ENCODE results near the gene SULT4A1.

DNA sequence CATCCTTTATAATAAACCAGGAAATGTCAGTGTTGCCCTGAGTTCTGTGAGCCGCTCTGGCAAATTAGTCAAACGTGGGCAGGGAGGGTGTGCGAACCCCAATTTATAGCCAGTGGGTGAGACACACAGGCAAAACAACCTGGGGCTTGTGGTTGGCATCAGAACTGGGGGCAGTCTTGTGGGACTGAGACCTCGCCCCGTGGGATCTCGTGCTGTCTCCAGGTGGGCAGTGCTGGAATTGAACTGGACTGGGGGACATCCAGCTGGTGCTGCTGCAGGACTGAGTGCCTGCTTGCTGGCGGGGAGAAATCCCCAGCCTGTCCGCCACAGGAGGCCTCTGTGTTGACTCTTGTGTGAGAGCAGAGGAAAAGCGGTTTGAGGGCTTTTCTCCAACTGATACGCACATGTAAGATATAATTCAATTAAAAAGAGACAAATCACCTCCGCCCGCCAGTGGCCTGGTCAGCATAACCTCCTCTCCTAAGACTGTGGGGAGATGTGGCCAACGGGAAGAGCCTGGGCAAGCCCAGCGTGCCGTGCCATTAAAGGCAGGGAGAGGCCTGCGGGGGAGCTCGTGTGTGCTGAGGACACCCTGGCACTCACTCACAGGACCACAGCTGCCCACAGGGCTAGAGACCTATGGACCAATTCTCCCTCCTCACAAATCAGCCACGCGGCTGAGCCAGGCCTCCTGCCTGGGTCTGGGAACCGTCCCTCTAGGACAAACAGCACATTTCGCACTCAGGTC is 18.4 kb downstream of the SULT4A1 start:
- no peak for TF ChIP-seq RCOR1 (IDR thresholded peaks at IDR 0.05; ENCODE audit: low read depth, low read length)
- no peak for TF ChIP-seq ESRRA (IDR thresholded peaks at IDR 0.05; ENCODE audit: borderline replicate concordance, low read length)
- no peak for TF ChIP-seq POLR2A (IDR thresholded peaks at IDR 0.05; ENCODE audit: low read length)
- TF ChIP-seq, protein P1, sequence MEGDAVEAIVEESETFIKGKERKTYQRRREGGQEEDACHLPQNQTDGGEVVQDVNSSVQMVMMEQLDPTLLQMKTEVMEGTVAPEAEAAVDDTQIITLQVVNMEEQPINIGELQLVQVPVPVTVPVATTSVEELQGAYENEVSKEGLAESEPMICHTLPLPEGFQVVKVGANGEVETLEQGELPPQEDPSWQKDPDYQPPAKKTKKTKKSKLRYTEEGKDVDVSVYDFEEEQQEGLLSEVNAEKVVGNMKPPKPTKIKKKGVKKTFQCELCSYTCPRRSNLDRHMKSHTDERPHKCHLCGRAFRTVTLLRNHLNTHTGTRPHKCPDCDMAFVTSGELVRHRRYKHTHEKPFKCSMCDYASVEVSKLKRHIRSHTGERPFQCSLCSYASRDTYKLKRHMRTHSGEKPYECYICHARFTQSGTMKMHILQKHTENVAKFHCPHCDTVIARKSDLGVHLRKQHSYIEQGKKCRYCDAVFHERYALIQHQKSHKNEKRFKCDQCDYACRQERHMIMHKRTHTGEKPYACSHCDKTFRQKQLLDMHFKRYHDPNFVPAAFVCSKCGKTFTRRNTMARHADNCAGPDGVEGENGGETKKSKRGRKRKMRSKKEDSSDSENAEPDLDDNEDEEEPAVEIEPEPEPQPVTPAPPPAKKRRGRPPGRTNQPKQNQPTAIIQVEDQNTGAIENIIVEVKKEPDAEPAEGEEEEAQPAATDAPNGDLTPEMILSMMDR (IDR thresholded peaks at IDR 0.05): no peak
- TF ChIP-seq MAZ (IDR thresholded peaks at IDR 0.05; ENCODE audit: borderline replicate concordance, low read depth, low read length): no peak
- TF ChIP-seq, protein P2, sequence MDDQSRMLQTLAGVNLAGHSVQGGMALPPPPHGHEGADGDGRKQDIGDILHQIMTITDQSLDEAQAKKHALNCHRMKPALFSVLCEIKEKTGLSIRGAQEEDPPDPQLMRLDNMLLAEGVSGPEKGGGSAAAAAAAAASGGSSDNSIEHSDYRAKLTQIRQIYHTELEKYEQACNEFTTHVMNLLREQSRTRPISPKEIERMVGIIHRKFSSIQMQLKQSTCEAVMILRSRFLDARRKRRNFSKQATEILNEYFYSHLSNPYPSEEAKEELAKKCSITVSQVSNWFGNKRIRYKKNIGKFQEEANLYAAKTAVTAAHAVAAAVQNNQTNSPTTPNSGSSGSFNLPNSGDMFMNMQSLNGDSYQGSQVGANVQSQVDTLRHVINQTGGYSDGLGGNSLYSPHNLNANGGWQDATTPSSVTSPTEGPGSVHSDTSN (IDR thresholded peaks at IDR 0.05): no peak
- TF ChIP-seq, protein P3, sequence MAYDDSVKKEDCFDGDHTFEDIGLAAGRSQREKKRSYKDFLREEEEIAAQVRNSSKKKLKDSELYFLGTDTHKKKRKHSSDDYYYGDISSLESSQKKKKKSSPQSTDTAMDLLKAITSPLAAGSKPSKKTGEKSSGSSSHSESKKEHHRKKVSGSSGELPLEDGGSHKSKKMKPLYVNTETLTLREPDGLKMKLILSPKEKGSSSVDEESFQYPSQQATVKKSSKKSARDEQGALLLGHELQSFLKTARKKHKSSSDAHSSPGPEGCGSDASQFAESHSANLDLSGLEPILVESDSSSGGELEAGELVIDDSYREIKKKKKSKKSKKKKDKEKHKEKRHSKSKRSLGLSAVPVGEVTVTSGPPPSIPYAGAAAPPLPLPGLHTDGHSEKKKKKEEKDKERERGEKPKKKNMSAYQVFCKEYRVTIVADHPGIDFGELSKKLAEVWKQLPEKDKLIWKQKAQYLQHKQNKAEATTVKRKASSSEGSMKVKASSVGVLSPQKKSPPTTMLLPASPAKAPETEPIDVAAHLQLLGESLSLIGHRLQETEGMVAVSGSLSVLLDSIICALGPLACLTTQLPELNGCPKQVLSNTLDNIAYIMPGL (CRISPR knock-in tag; IDR thresholded peaks at IDR 0.05; ENCODE audit: borderline replicate concordance): no peak
- TF ChIP-seq, protein P4, sequence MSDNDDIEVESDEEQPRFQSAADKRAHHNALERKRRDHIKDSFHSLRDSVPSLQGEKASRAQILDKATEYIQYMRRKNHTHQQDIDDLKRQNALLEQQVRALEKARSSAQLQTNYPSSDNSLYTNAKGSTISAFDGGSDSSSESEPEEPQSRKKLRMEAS (IDR thresholded peaks at IDR 0.05): no peak
- no peak for TF ChIP-seq JUN (IDR thresholded peaks at IDR 0.05)
- TF ChIP-seq, protein P5, sequence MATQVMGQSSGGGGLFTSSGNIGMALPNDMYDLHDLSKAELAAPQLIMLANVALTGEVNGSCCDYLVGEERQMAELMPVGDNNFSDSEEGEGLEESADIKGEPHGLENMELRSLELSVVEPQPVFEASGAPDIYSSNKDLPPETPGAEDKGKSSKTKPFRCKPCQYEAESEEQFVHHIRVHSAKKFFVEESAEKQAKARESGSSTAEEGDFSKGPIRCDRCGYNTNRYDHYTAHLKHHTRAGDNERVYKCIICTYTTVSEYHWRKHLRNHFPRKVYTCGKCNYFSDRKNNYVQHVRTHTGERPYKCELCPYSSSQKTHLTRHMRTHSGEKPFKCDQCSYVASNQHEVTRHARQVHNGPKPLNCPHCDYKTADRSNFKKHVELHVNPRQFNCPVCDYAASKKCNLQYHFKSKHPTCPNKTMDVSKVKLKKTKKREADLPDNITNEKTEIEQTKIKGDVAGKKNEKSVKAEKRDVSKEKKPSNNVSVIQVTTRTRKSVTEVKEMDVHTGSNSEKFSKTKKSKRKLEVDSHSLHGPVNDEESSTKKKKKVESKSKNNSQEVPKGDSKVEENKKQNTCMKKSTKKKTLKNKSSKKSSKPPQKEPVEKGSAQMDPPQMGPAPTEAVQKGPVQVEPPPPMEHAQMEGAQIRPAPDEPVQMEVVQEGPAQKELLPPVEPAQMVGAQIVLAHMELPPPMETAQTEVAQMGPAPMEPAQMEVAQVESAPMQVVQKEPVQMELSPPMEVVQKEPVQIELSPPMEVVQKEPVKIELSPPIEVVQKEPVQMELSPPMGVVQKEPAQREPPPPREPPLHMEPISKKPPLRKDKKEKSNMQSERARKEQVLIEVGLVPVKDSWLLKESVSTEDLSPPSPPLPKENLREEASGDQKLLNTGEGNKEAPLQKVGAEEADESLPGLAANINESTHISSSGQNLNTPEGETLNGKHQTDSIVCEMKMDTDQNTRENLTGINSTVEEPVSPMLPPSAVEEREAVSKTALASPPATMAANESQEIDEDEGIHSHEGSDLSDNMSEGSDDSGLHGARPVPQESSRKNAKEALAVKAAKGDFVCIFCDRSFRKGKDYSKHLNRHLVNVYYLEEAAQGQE (IDR thresholded peaks at IDR 0.05): no peak
- no peak for TF ChIP-seq JUNB (IDR thresholded peaks at IDR 0.05)
- TF ChIP-seq POLR2AphosphoS2 (conservative IDR thresholded peaks at IDR 0.05; ENCODE audit: low read length): no peak
- TF ChIP-seq, protein P6, sequence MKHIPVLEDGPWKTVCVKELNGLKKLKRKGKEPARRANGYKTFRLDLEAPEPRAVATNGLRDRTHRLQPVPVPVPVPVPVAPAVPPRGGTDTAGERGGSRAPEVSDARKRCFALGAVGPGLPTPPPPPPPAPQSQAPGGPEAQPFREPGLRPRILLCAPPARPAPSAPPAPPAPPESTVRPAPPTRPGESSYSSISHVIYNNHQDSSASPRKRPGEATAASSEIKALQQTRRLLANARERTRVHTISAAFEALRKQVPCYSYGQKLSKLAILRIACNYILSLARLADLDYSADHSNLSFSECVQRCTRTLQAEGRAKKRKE (CRISPR knock-in tag; IDR thresholded peaks at IDR 0.05; ENCODE audit: low read depth): no peak
- TF ChIP-seq BHLHE40 (IDR thresholded peaks at IDR 0.05; ENCODE audit: low read depth, low read length): no peak

Measured in A549 (cell line).